Esophagus squamous epithelium (tissue), 5 donors: ENCODE results near the gene SPNS3. TPM values are rescaled to one million over a fixed set of nuclear protein-coding genes. Genes with fewer than 3 reads are reported as not detected.

ENCODE experiments used
- DNase-seq: peaks from one replicate; lab custom pipeline; 2025; lab: John Stamatoyannopoulos, UW
- H3K27ac ChIP-seq, 4 donors: fragments of 200-600 bp; sonication (generic); one replicate each; pipeline ENCODE4 v1.5.1; 2016 to 2019; ENCODE audit warnings: mild to moderate bottlenecking in 1 of 4
- H3K27me3 ChIP-seq, 4 donors: fragments of 200-600 bp; sonication (generic); 1 replicate in 3 of 4; 2 replicates in 1 of 4; pipeline versions ENCODE4 v1.5.1 to v1.6.0; 2017 to 2021; ENCODE audit warnings: antibody characterized with exemption in 1 of 4
- H3K36me3 ChIP-seq, 3 donors: fragments of 200-600 bp; sonication (generic); one replicate each; pipeline ENCODE4 v1.5.1; 2016 to 2019
- H3K4me1 ChIP-seq, 3 donors: fragments of 200-600 bp; sonication (generic); one replicate each; pipeline ENCODE4 v1.5.1; 2017 to 2019
- H3K4me3 ChIP-seq, 4 donors: fragments of 200-600 bp; sonication (generic); 1 replicate in 3 of 4; 2 replicates in 1 of 4; pipeline ENCODE4 v1.5.1; 2016 to 2019; ENCODE audit warnings: mild to moderate bottlenecking in 2 of 4, moderate library complexity in 1 of 4
- H3K9me3 ChIP-seq, 3 donors: fragments of 200-600 bp; sonication (generic); one replicate each; pipeline ENCODE4 v1.5.1; 2016 to 2019
- POLR2A ChIP-seq, 4 donors: fragments of 450-650 bp; IDR thresholded peaks; one replicate each; pipeline ENCODE4 v1.6.1; 2017; ENCODE audit warnings: antibody characterized with exemption in 4 of 4, mild to moderate bottlenecking in 4 of 4, moderate library complexity in 3 of 4
- WGBS, 2 donors: methylation state at CpG; one replicate each; pipeline ENCODE4 v1.1.5; 2018; 5-methylcytosine and 5-hydroxymethylcytosine counted together
- intact Hi-C: fragments of 100-400 bp; cut with DNase I; formaldehyde crosslinking; loops from one replicate; pipeline ENCODE4 v1.15.0; 2022
- total RNA-seq, 4 donors: library from RNA; depleted of rRNA; stranded (reverse); fragments of >200 nt; gene quantifications; one replicate each; pipeline ENCODE4 v1.1.0, GENCODE V29; 2016
- TF ChIP-seq, protein P1 (sequence below), 6 experiments: fragments of 450-650 bp in 4 of 6; fragments of 200-600 bp in 2 of 6; sonication (generic) in 2 of 6; IDR thresholded peaks; one replicate each; pipeline ENCODE4 v1.5.1; 2016 to 2019; ENCODE audit warnings: antibody characterized with exemption in 6 of 6, mild to moderate bottlenecking in 4 of 6, moderate library complexity in 4 of 6
- donor health status: DM: yes; HTN: yes; CAD: no.

SPNS3 gene
- total RNA-seq, 4 donors from 2014 or later: 0.27 TPM; not detected in 3

DNA sequence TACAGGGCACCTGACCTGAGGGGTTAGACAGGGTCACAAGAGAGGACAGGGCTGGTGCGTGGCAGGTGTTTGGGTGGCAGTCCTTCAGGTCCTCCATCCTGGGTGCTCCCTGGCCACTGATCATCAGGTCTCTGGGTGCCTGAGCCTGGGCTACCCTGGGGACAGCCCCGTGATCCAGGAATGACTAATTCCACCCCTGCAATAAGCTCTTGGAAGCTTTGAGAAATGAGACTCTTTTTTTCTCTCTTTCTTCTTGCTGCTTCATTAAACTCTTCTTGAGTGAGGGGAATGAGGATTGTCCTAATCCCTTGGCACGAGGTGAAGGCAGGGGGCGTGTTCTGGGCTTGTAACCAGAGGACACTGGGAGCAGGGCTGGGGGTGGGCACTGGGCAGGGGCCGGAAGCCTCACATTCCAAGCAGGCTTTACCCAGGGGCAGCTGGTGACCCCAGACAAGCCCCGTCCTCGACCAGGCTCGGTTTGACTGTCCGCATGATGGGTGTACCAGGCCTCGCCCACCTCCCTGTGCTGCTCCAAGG lies 43.6 kb downstream of the SPNS3 start:
- DNase-seq: no peak
- H3K4me1 ChIP-seq: peaks cover 10 to 42% (median 18%) of the 10 kb centered on the region in 3 donors
- no peak overlapping the region for H3K4me3 ChIP-seq
- no peaks in the 10 kb centered on the region for H3K36me3 ChIP-seq
- intact Hi-C loops: no loop called here
- peaks cover 0 to 6% (median 0%) of the 10 kb centered on the region in 4 donors for H3K27me3 ChIP-seq
- no peaks in the 10 kb centered on the region for H3K9me3 ChIP-seq
- 51 to 56% methylated on average over 5 to 9 of the region's 10 CpGs for WGBS, 2 donors
- TF ChIP-seq, protein P1, sequence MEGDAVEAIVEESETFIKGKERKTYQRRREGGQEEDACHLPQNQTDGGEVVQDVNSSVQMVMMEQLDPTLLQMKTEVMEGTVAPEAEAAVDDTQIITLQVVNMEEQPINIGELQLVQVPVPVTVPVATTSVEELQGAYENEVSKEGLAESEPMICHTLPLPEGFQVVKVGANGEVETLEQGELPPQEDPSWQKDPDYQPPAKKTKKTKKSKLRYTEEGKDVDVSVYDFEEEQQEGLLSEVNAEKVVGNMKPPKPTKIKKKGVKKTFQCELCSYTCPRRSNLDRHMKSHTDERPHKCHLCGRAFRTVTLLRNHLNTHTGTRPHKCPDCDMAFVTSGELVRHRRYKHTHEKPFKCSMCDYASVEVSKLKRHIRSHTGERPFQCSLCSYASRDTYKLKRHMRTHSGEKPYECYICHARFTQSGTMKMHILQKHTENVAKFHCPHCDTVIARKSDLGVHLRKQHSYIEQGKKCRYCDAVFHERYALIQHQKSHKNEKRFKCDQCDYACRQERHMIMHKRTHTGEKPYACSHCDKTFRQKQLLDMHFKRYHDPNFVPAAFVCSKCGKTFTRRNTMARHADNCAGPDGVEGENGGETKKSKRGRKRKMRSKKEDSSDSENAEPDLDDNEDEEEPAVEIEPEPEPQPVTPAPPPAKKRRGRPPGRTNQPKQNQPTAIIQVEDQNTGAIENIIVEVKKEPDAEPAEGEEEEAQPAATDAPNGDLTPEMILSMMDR (IDR thresholded peaks at IDR 0.05): no peak
- no peak for TF ChIP-seq POLR2A (IDR thresholded peaks at IDR 0.05)
- H3K27ac ChIP-seq: peak overlapping the region in 2 of 4 donors; percentile 41 to 55

DNA sequence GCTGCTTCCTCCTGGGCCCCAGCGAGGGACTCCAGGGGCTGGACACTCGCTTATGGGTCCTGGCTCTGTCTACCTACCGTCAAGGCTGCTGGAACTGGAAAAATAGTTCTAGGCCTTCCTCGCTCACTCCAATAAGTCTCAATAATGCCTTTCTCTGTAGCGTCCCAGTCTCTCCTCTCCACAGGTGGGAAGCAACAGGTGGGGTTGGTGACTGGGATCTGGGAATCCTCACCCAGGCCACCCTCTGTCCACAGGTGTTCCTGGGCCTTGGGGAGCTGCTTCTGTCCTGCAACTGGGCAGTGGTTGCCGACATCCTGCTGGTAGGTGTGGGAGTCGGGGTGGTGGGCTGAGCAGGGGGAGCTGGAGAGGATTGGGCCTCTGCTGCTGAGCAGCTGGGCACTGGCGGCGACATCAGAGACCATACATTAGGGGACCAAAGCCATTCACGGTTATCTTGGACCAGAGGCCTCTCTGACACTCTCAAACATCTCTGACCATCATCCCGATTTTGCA lies 44.6 kb downstream of the SPNS3 start:
- H3K27ac ChIP-seq: no peak overlapping the region
- DNase-seq: no peak
- TF ChIP-seq POLR2A (IDR thresholded peaks at IDR 0.05): no peak
- TF ChIP-seq, protein P1 (IDR thresholded peaks at IDR 0.05): no peak
- intact Hi-C loops: no loop called here
- 87 to 88% methylated on average over 8 to 9 of the region's 11 CpGs for WGBS, 2 donors
- H3K4me1 ChIP-seq: peaks cover 10 to 51% (median 22%) of the 10 kb centered on the region in 3 donors
- no peaks in the 10 kb centered on the region for H3K9me3 ChIP-seq
- H3K27me3 ChIP-seq: peaks cover 0 to 6% (median 0%) of the 10 kb centered on the region in 4 donors
- no peak overlapping the region for H3K4me3 ChIP-seq
- no peaks in the 10 kb centered on the region for H3K36me3 ChIP-seq

DNA sequence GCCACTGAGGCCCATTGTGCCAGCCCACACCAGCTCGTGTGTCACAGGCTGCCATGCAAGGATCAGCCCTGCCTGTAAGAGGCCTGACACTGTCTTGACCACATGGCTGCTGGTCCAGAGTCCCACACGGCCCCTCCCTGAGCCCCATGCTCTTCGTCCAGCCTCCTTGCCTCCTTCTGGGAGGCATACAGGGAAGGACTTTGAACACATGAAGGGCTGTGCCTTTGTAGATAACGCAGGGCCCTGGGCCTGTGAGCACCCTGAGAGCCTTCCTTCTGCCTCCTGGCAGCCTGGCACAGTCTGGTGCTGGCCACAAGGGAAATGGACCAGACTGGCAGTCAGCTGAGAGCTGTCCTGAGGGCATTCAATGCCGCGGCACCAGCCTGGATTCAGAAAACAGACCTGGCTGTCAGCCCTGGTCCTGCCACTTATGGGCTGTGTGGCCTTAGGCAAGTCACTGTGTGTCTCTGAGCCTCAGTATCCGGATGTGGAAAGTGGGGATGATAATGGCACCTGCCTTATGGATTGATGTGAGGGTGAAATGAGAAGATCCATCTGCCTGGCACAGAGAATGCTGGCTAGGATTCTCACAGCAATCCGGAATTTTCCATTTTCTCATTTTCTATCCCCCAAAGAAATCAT lies 45.7 kb downstream of the SPNS3 start:
- H3K27me3 ChIP-seq: peaks cover 0 to 2% (median 0%) of the 10 kb centered on the region in 4 donors
- peak overlapping the region in 1 of 4 donors; percentile 9 for H3K27ac ChIP-seq
- no peaks in the 10 kb centered on the region for H3K9me3 ChIP-seq
- no peaks in the 10 kb centered on the region for H3K36me3 ChIP-seq
- DNase-seq: no peak
- WGBS, 2 donors: 68 to 76% methylated on average over 4 to 7 of the region's 8 CpGs
- intact Hi-C loops: no loop called here
- H3K4me1 ChIP-seq: peaks cover 10 to 53% (median 22%) of the 10 kb centered on the region in 3 donors
- H3K4me3 ChIP-seq: no peak overlapping the region
- TF ChIP-seq, protein P1 (IDR thresholded peaks at IDR 0.05): no peak
- no peak for TF ChIP-seq POLR2A (IDR thresholded peaks at IDR 0.05)

DNA sequence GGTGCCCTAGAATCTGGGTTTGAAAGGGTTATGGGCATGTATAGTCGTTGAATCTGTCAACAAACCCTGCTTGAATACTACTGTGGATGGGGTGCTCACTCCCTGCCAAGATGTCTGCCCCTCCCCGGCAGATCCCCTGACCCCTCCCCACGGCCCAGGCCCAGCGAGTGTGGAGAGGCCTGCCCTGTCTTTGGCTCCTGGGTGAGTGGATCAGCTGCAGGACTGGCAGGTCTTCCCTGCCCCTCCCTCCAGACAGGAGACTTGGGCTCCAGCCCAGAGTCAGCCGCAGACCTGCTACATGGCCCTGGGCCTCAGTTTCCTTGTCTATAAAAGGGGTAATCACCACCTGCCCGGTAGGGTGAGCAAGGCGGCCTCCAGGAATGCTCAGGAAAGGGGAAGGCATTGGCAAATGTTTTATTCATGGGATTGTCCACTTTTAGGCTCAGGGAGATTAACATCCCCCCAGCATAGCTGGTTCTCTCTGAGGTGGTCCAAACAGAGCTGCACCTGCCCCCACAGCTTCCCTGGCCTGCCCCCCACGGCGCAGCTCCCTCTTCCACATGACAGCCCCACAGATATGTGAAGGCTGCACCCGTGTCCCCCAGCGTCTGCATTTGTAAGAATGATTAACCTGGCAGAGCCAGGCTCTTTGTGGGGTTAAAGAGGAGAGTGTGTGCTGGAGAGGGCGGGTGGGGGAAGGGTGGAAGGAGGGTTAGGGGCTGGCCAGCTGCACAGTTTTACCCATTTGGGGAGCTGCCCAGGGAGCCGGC lies 46.4 kb downstream of the SPNS3 start:
- peak overlapping the region in 1 of 4 donors; percentile 9 for H3K27ac ChIP-seq
- TF ChIP-seq, protein P1 (IDR thresholded peaks at IDR 0.05): no peak
- no peak for TF ChIP-seq POLR2A (IDR thresholded peaks at IDR 0.05)
- H3K4me1 ChIP-seq: peaks cover 10 to 53% (median 22%) of the 10 kb centered on the region in 3 donors
- H3K4me3 ChIP-seq: no peak overlapping the region
- H3K9me3 ChIP-seq: no peaks in the 10 kb centered on the region
- no peaks in the 10 kb centered on the region for H3K36me3 ChIP-seq
- 60 to 62% methylated on average over 7 of the region's 13 CpGs for WGBS, 2 donors
- no peak for DNase-seq
- intact Hi-C loops: no loop called here
- no peaks in the 10 kb centered on the region for H3K27me3 ChIP-seq
